GM21360 (cell line): ENCODE measurements around the gene MYDGF.

ENCODE experiments used
- ATAC-seq: cut with Tn5 transposase; IDR thresholded peaks from one replicate; pipeline ENCODE4 v1.9.1; 2021; ENCODE audit warnings: mild to moderate bottlenecking, moderate library complexity; ENCODE audit not compliant: unreplicated experiment

The MYDGF gene

GRCh38 chr19:4676955-4677731 is 7.0 kb upstream of the MYDGF start:
- no peak for ATAC-seq

- no peak for ATAC-seq
These were observed 5.2 kb upstream of the MYDGF start for GRCh38 chr19:4675346-4675745.

GRCh38 chr19:4673726-4674125 is 3.6 kb upstream of the MYDGF start:
- ATAC-seq = no peak

DNA sequence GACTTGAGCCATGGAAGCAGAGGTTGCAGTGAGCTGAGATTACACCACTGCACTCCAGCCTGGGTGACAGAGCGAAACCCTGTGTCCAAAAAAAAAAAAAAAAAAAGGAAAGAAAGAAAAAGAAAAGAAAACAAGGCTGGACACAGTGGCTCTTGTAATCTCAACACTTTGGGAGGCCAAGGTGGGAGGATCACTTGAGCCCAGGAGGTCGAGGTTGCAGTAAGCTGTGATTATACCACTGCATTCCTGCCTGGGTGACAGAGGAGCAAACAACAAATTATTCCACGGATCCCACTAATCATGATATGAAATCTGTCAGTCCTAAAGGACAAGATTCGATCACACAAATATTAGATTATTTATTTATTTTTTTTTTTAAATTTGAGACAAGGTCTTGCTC is 3.1 kb upstream of the MYDGF start:
- no peak for ATAC-seq

DNA sequence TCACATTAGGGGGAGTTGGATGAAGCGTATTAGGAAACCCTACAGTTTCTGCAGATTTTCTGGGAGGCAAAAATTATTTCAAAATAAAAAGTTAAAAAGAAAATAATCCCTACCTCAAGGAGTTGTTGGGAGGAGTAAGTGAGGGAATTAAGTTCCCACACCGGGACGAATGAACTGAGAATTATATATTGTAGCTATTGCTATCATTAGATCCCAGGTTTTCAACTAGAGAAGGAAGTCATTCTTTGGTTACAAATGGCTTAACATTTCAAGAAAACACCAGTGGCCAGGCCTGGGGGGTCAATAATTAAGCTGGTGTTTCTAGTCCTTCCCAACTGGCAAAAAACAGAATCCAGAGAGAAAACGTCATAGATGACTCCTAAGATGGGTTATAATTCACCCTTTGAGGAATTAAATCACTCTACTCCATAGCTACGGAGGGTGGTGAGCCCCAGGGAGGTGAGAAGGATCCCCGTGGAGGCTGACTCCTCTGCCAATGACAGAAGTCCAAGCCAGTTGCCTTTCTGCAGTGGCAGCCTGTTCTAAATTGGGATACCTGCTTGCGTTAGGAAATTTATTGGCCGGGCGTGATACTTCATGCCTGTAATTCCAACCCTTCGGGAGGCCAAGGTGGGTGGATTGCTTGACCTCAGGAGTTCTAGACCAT is 1.2 kb upstream of the MYDGF start:
- ATAC-seq = no peak

- no peak for ATAC-seq
These were observed 5.5 kb downstream of the MYDGF start for GRCh38 chr19:4664642-4665041.

DNA sequence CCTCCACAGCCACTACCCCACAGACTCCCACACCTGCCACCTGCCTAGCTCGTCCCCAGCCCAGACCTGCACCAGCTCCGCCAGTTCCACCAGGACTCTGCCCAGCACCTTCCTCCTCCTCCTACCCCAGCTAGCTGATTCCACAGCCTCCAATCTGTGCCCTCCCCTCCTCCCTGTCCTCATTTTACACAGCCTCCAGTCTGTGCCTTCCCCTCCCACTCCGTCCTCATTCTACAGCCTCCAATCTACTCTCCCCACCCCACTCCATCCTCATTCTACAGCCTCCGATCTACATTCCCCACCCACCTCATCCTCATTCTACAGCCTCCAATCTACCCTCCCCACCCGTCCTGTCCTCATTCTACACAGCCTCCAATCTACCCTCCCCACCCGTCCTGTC is 7.3 kb downstream of the MYDGF start:
- ATAC-seq = no peak

- ATAC-seq = no peak
These were observed 8.0 kb downstream of the MYDGF start for GRCh38 chr19:4662020-4662695.

GRCh38 chr19:4660993-4661392 is 9.1 kb downstream of the MYDGF start:
- no peak for ATAC-seq

GRCh38 chr19:4660181-4660791 is 9.9 kb downstream of the MYDGF start:
- ATAC-seq = no peak

DNA sequence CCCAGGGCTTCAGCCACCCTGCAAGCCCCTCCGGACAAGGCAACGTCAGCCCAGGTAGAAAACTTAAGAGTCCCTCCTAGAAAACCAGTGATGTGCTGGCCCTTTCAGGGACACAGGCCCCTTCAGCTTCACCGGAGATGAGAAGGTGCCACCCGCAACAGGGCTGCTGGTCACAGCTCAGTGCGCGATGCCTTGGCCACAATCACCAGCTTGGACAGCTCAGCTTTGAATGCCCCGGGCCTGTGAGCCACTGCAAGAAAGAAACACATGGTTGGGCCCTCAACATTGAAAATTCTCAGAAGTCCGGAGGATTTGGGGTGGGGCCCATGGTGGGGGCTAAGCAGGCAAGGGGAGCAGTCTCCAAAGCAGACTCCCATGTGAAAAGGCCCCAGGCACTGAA is 12.3 kb downstream of the MYDGF start:
- no peak for ATAC-seq

- ATAC-seq = no peak
These were observed 12.9 kb downstream of the MYDGF start for GRCh38 chr19:4657262-4657661.

DNA sequence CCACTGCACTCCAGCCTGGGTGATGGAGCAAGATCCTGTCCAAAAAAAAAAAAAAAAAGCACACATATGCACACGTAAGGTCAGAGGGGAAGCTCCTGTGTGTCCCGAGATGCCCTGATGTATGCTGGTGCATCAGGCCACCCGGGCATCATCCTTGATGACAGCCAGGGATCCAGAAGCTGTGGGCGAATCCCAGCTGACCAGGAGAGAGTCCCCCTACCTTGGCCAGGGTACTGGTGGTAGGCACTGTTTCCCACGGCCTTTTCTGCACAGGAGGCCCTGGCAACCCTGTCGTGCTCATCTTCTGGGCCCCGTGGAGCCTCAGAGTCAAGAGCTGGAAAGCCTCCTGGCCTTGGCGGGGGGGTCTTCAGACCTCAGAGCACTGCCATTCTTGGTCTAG is 14.0 kb downstream of the MYDGF start:
- ATAC-seq = no peak

- no peak for ATAC-seq
These were observed 15.4 kb downstream of the MYDGF start for GRCh38 chr19:4654437-4655361.

DNA sequence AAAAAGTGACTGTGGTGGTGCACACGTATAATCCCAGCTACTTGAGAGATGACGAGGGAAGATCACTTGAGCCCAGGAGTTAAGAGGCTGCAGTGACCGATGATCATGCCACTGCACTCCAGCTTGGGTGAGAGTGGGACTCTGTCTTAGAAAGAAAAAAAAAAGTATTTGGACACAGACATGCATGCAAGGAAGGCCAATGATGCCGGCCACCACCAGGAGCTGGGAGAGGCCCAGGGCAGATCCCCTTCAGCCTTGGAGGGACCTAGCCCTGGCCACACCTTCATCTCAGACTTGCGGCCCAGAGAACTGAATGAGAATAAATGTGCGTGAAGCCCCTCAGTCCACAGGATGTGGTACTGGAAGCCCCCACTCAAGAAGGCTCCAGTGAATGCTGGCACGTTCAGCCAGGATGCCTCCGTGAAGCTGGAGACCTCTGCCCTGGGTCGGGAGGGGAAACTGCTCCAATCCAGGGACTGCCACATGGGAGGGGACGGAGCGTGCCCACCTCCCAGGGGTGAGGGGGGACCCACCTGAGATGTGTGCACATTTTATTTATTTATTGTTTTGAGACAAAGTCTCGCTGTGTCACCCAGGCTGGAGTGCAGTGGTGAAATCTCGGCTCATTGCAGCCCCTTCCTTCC is 16.2 kb downstream of the MYDGF start:
- no peak for ATAC-seq

GRCh38 chr19:4652075-4652474 is 18.1 kb downstream of the MYDGF start:
- no peak for ATAC-seq

DNA sequence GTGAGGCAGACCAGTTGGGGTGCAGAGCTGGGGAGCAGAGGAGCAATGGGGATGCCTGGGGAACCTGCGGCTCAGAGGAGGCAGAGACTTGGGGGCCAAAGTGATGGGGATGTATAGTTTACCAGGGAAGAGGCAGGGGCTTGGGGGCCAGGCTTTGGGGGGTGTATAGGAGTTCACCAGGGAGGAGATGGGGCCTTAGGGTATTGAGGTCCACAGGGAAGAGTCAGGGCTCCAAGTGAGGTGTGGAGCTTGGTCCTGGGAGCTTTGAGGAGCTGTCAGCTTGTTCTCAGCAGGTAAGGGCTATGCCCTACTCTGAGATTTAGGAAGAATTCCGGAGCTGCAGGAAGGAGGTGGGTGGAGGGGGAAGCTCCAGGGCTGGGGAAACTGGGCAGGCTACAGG is 20.0 kb downstream of the MYDGF start:
- ATAC-seq = no peak

- ATAC-seq = no peak
These were observed 20.6 kb downstream of the MYDGF start for GRCh38 chr19:4649392-4650047.
